HEK293 (cell line): ENCODE results near the gene C19orf53.

Experiments used
- CTCF ChIP-seq: fragments of 450-650 bp; formaldehyde crosslinking; IDR thresholded peaks from 2 replicates; pipeline ENCODE4 v1.5.1; 2016; ENCODE audit warnings: missing biosample characterization, missing genetic modification characterization
- KLF7 ChIP-seq: fragments of 450-650 bp; formaldehyde crosslinking; IDR thresholded peaks from 2 replicates; pipeline ENCODE4 v1.5.1; 2016; ENCODE audit warnings: missing biosample characterization, missing genetic modification characterization, borderline replicate concordance
- PRDM4 ChIP-seq: fragments of 450-650 bp; formaldehyde crosslinking; IDR thresholded peaks from 2 replicates; pipeline ENCODE4 v1.5.1; 2017; ENCODE audit warnings: missing biosample characterization, missing genetic modification characterization
- YY1 ChIP-seq: fragments of 450-650 bp; formaldehyde crosslinking; IDR thresholded peaks from 2 replicates; pipeline ENCODE4 v1.5.1; 2018; ENCODE audit warnings: missing biosample characterization, missing genetic modification characterization
- ZNF354C ChIP-seq: fragments of 450-650 bp; formaldehyde crosslinking; IDR thresholded peaks from 2 replicates; pipeline ENCODE4 v1.5.1; 2016; ENCODE audit warnings: missing biosample characterization, missing genetic modification characterization, low read depth, borderline replicate concordance
- ZNF692 ChIP-seq: fragments of 450-650 bp; formaldehyde crosslinking; IDR thresholded peaks from 2 replicates; pipeline ENCODE4 v1.5.1; 2016; ENCODE audit warnings: missing biosample characterization, missing genetic modification characterization

GRCh38 chr19:13778847-13779246 lies 4.6 kb downstream of the C19orf53 start:
- no peak for TF ChIP-seq CTCF (tag by site-specific recombination)
- TF ChIP-seq ZNF354C (tag by site-specific recombination), result no peak
- no peak for TF ChIP-seq KLF7 (tag by site-specific recombination)
- no peak for TF ChIP-seq ZNF692
- no peak for TF ChIP-seq YY1
- TF ChIP-seq PRDM4 (tag by site-specific recombination), result no peak
